GM15510 (cell line): ENCODE data around the gene DENND2D.
A peak's percentile ranks its signal among the peaks of the same experiment; 100 is the strongest.

Experiments
- POLR2A ChIP-seq: IDR thresholded peaks from 3 replicates; pipeline ENCODE4 v1.6.1; 2011; ENCODE audit warnings: borderline replicate concordance; ENCODE audit not compliant: insufficient read length; ENCODE audit errors: extremely low read depth

DENND2D gene

GRCh38 chr1:111213412-111213811 lies 13.0 kb upstream of the DENND2D start:
- no peak for TF ChIP-seq POLR2A

GRCh38 chr1:111212634-111213335 lies 12.3 kb upstream of the DENND2D start:
- no peak for TF ChIP-seq POLR2A

GRCh38 chr1:111211921-111212320 lies 11.5 kb upstream of the DENND2D start:
- TF ChIP-seq POLR2A = no peak

GRCh38 chr1:111209622-111210021 lies 9.2 kb upstream of the DENND2D start:
- TF ChIP-seq POLR2A = no peak

- TF ChIP-seq POLR2A = no peak
These were observed 8.5 kb upstream of the DENND2D start for GRCh38 chr1:111208921-111209320.

GRCh38 chr1:111205714-111206050 lies 5.2 kb upstream of the DENND2D start:
- no peak for TF ChIP-seq POLR2A

- no peak for TF ChIP-seq POLR2A
These were observed 4.7 kb upstream of the DENND2D start for GRCh38 chr1:111204983-111205713.

GRCh38 chr1:111204201-111204982 lies 3.9 kb upstream of the DENND2D start:
- TF ChIP-seq POLR2A = peak; percentile 44

GRCh38 chr1:111203681-111204200 lies 3.3 kb upstream of the DENND2D start:
- TF ChIP-seq POLR2A = peak; percentile 73

- peak; percentile 11 for TF ChIP-seq POLR2A
These were observed 2.5 kb upstream of the DENND2D start for GRCh38 chr1:111202707-111203623.

GRCh38 chr1:111202366-111202706 lies 1.9 kb upstream of the DENND2D start:
- no peak for TF ChIP-seq POLR2A

- TF ChIP-seq POLR2A = no peak
These were observed 1.0 kb upstream of the DENND2D start for GRCh38 chr1:111201275-111202090.

GRCh38 chr1:111200802-111201161 lies 336 bp upstream of the DENND2D start:
- TF ChIP-seq POLR2A = no peak

- TF ChIP-seq POLR2A = no peak
These were observed 1.1 kb downstream of the DENND2D start for GRCh38 chr1:111199329-111199728.
